GM21515 (cell line): Measurements from ENCODE around the gene SCN4A.
A peak's percentile ranks its signal among the peaks of the same experiment; 100 is the strongest.
"Not testable (repeated sequence)": the region's sequence is repeated elsewhere in the genome, so short reads cannot be mapped to it uniquely, and the experiment has no call there.

Source experiments
- ATAC-seq: cut with Tn5 transposase; IDR thresholded peaks from one replicate; pipeline ENCODE4 v1.9.1; 2021; ENCODE audit not compliant: unreplicated experiment

Gene SCN4A

GRCh38 chr17:63972796-63973195 lies at the start of gene SCN4A:
TSS of gene SCN4A (minus strand) at chr17:63972918. CDS start at chr17:63972841, 77 bp downstream.
- ATAC-seq: no peak

GRCh38 chr17:64020056-64020766 lies 47.5 kb upstream of the SCN4A start, which contains the start of gene ICAM2:
TSS of gene ICAM2 (minus strand) at chr17:64020633. CDS start at chr17:64006691, 13,942 bp downstream.
- ATAC-seq: peak; percentile 63

- not testable (repeated sequence) for ATAC-seq
These were observed 46.8 kb upstream of the SCN4A start for GRCh38 chr17:64019551-64019961.

GRCh38 chr17:64017381-64017980 lies 44.8 kb upstream of the SCN4A start:
- no peak for ATAC-seq

- no peak for ATAC-seq
These were observed 44.3 kb upstream of the SCN4A start for GRCh38 chr17:64016974-64017373.

- ATAC-seq: no peak
These were observed 43.6 kb upstream of the SCN4A start for GRCh38 chr17:64016231-64016784.

- no peak for ATAC-seq
These were observed 42.7 kb upstream of the SCN4A start for GRCh38 chr17:64015447-64015846.

- ATAC-seq: no peak
These were observed 37.1 kb upstream of the SCN4A start for GRCh38 chr17:64009571-64010402.

GRCh38 chr17:64008830-64009229 lies 36.1 kb upstream of the SCN4A start:
- ATAC-seq: no peak

GRCh38 chr17:64008346-64008745 lies 35.6 kb upstream of the SCN4A start:
- ATAC-seq: no peak

- no peak for ATAC-seq
These were observed 35.1 kb upstream of the SCN4A start for GRCh38 chr17:64007838-64008282.

- ATAC-seq: not testable (repeated sequence)
These were observed 34.5 kb upstream of the SCN4A start for GRCh38 chr17:64007089-64007837.

- ATAC-seq: no peak
These were observed 33.8 kb upstream of the SCN4A start for GRCh38 chr17:64006361-64007088.

- no peak for ATAC-seq
These were observed 33.0 kb upstream of the SCN4A start for GRCh38 chr17:64005734-64006167.

GRCh38 chr17:64004903-64005733 lies 32.4 kb upstream of the SCN4A start:
- ATAC-seq: no peak

GRCh38 chr17:64004218-64004770 lies 31.6 kb upstream of the SCN4A start:
- ATAC-seq: no peak

GRCh38 chr17:64003526-64004121 lies 30.9 kb upstream of the SCN4A start:
- ATAC-seq: no peak
